ENCODE measurements around the gene DHDH. TPM values are rescaled to one million over a fixed set of nuclear protein-coding genes. Genes with fewer than 3 reads are reported as not detected.

DHDH gene
- total RNA-seq, 2 experiments from 2014 or later = not detected

DNA sequence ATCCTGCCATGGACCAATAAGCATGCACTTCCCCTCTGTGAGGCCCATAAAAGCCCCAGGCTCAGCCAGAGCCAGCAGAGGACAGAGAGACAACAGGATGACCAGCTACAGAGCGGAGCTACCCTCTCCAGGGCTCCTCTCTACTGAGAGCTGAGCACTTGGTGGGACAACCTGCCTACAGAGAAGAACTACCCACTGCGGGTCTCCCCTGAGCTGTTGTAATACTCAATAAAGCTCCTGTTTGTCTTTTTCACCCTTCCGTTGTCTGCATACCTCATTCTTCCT is 13.7 kb downstream of the DHDH start:
- Histone ChIP-seq H3K27ac (ENCODE audit: low read depth, low read length, poor library complexity, severe bottlenecking) (no peak overlapping the region), H3K36me3 (ENCODE audit: insufficient read depth, low read length) (no peaks in the 10 kb centered on the region), H2AFZ (ENCODE audit: low read length) (no peak overlapping the region), H3K9me2 (ENCODE audit: insufficient read depth, low read length) (no peaks in the 10 kb centered on the region), H3K4me3 (ENCODE audit: low read depth, low read length, poor library complexity, severe bottlenecking) (no peak overlapping the region), H3K79me2 (ENCODE audit: insufficient read depth, low read depth, low read length) (no peaks in the 10 kb centered on the region), H3K9me3 (ENCODE audit: low read length) (peaks cover 13% of the 10 kb centered on the region), H3K4me2 (ENCODE audit: low read length) (no peak overlapping the region), H3K4me1 (ENCODE audit: insufficient read depth, low read length, poor library complexity, severe bottlenecking) (no peaks in the 10 kb centered on the region), H4K20me1 (ENCODE audit: insufficient read depth, low read length) (no peaks in the 10 kb centered on the region)
- intact Hi-C loops (cut with micrococcal nuclease; ENCODE audit: unreplicated experiment) = no loop called here
- no TSS peak for BruUV-seq (replicated peaks)
- ChIA-PET POLR2A (no interaction called here), CTCF (ENCODE audit: unreplicated experiment) (no interaction called here)
- TF ChIP-seq, protein P1, sequence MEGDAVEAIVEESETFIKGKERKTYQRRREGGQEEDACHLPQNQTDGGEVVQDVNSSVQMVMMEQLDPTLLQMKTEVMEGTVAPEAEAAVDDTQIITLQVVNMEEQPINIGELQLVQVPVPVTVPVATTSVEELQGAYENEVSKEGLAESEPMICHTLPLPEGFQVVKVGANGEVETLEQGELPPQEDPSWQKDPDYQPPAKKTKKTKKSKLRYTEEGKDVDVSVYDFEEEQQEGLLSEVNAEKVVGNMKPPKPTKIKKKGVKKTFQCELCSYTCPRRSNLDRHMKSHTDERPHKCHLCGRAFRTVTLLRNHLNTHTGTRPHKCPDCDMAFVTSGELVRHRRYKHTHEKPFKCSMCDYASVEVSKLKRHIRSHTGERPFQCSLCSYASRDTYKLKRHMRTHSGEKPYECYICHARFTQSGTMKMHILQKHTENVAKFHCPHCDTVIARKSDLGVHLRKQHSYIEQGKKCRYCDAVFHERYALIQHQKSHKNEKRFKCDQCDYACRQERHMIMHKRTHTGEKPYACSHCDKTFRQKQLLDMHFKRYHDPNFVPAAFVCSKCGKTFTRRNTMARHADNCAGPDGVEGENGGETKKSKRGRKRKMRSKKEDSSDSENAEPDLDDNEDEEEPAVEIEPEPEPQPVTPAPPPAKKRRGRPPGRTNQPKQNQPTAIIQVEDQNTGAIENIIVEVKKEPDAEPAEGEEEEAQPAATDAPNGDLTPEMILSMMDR (conservative IDR thresholded peaks at IDR 0.05; ENCODE audit: low read length) = no peak
- no peak for TF ChIP-seq EZH2phosphoT487 (IDR thresholded peaks at IDR 0.05; ENCODE audit: borderline replicate concordance, low read depth, low read length)
- DNase-seq (ENCODE audit: low spot score) = no peak

DNA sequence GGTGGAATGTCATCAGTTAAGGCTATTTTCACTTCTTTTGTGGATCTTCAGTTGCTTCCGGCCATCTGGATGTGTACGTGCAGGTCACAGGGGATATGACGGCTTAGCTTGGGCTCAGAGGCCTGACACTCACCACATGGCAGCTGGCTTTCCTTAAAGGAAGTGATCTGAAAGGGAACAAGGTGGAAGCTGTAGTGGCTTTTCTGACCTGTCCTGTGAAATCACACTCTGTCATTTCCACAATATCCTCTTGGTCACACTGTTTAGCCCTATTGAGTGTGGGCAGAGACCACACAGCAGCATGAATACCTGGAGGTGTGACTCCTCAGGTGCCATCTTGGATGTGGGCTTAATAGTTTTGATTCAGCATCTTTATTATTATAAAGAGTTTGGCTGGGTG is 16.7 kb downstream of the DHDH start:
- no peak for DNase-seq (ENCODE audit: low spot score)
- POLR2A ChIA-PET = no interaction called here

DNA sequence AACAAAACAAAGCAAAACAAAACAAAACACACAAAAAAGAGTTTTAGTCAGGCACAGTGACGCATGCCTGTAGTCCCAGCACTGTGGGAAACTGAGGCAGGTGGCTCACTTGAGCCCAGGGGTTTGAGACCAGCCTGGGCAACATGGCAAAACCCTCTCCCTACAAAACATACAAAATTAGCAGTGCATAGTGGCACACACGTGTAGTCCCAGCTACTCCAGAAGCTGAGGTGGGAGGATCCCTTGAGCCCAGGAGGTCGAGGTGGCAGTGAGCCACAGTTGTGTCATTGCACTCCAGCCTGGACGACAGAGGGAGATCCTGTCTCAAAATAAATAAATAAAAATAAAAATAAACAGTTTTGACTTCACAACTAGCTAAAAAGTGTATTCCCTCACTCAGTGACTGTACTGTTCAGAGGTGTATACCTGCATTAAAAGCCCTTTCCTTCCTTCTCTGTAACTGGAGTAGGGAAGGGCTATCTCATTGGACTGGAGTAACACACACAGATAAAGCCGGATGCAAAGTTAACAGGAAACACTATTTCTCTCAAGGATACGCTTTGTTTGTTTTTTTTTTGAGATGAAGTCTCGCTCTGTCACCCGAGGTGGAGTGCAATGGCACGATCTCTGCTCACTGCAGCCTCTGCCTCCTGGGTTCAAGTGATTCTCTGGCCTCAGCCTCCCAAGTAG is 17.5 kb downstream of the DHDH start:
- intact Hi-C loops (cut with micrococcal nuclease; ENCODE audit: unreplicated experiment) = no loop called here
- Histone ChIP-seq H3K4me3 (ENCODE audit: low read depth, low read length, poor library complexity, severe bottlenecking) (no peak overlapping the region), H3K79me2 (ENCODE audit: insufficient read depth, low read depth, low read length) (peaks cover 12% of the 10 kb centered on the region; the same call in 1 of the 2 replicates), H2AFZ (ENCODE audit: low read length) (no peak overlapping the region), H3K9me2 (ENCODE audit: insufficient read depth, low read length) (no peaks in the 10 kb centered on the region), H3K27ac (ENCODE audit: low read depth, low read length, poor library complexity, severe bottlenecking) (no peak overlapping the region), H3K9me3 (ENCODE audit: low read length) (peaks cover 13% of the 10 kb centered on the region), H3K4me1 (ENCODE audit: insufficient read depth, low read length, poor library complexity, severe bottlenecking) (peaks cover 15% of the 10 kb centered on the region), H3K36me3 (ENCODE audit: insufficient read depth, low read length) (peaks cover 2% of the 10 kb centered on the region; the same call in 1 of the 2 replicates), H4K20me1 (ENCODE audit: insufficient read depth, low read length) (no peaks in the 10 kb centered on the region), H3K4me2 (ENCODE audit: low read length) (no peak overlapping the region)
- ChIA-PET POLR2A (interaction anchor here (0.6 to 0.8 kb wide), 2 partner anchors 13 to 48 kb away, joined by 4 read pairs; no protein-coding TSS in a partner anchor), CTCF (ENCODE audit: unreplicated experiment) (no interaction called here)
- TF ChIP-seq, protein P1 (conservative IDR thresholded peaks at IDR 0.05; ENCODE audit: low read length) = no peak
- TF ChIP-seq EZH2phosphoT487 (IDR thresholded peaks at IDR 0.05; ENCODE audit: borderline replicate concordance, low read depth, low read length) = no peak
- no TSS peak for BruUV-seq (replicated peaks)
- DNase-seq (ENCODE audit: low spot score) = no peak

More for the DNA sequence above, 16.7 kb downstream of the DHDH start:
- Histone ChIP-seq H3K4me2 (ENCODE audit: low read length) (no peak overlapping the region), H3K9me2 (ENCODE audit: insufficient read depth, low read length) (no peaks in the 10 kb centered on the region), H2AFZ (ENCODE audit: low read length) (no peak overlapping the region), H3K79me2 (ENCODE audit: insufficient read depth, low read depth, low read length) (peaks cover 4% of the 10 kb centered on the region; the same call in 1 of the 2 replicates), H3K27ac (ENCODE audit: low read depth, low read length, poor library complexity, severe bottlenecking) (no peak overlapping the region), H3K4me1 (ENCODE audit: insufficient read depth, low read length, poor library complexity, severe bottlenecking) (peaks cover 7% of the 10 kb centered on the region), H3K9me3 (ENCODE audit: low read length) (peaks cover 13% of the 10 kb centered on the region), H4K20me1 (ENCODE audit: insufficient read depth, low read length) (no peaks in the 10 kb centered on the region), H3K36me3 (ENCODE audit: insufficient read depth, low read length) (no peaks in the 10 kb centered on the region), H3K4me3 (ENCODE audit: low read depth, low read length, poor library complexity, severe bottlenecking) (no peak overlapping the region)
- BruUV-seq (replicated peaks) = no TSS peak
- CTCF ChIA-PET (ENCODE audit: unreplicated experiment) = no interaction called here
- intact Hi-C loops (cut with micrococcal nuclease; ENCODE audit: unreplicated experiment) = no loop called here
- TF ChIP-seq, protein P1 (conservative IDR thresholded peaks at IDR 0.05; ENCODE audit: low read length) = no peak
- TF ChIP-seq EZH2phosphoT487 (IDR thresholded peaks at IDR 0.05; ENCODE audit: borderline replicate concordance, low read depth, low read length) = no peak
